Activated CD8-positive, alpha-beta T cell treated with anti-CD3 and anti-CD28 coated beads for 36 hours (primary cell): ENCODE data around the gene ZDHHC21. TPM values are rescaled to one million over a fixed set of nuclear protein-coding genes. Genes with fewer than 3 reads are reported as not detected.

Experiments
- total RNA-seq, 2 experiments: library from RNA; stranded (reverse); gene quantifications; one replicate each; pipeline ENCODE4 v1.2.3, GENCODE V29; 2021

Gene ZDHHC21
- total RNA-seq, 2 experiments from 2014 or later, result 4.3 to 5.2 TPM

Other genes starting within 250 kb of the ZDHHC21 start
- gene CER1, start 29.3 kb upstream of the ZDHHC21 start, total RNA-seq, result not detected
- not detected for gene FREM1, start 217.0 kb upstream of the ZDHHC21 start, total RNA-seq